Activated CD8-positive, alpha-beta memory T cell treated with anti-CD3 and anti-CD28 coated beads for 48 hours (primary cell): ENCODE results near the gene PRAMEF17.
A peak's percentile ranks its signal among the peaks of the same experiment; 100 is the strongest.
"Not testable (repeated sequence)": the region's sequence is repeated elsewhere in the genome, so short reads cannot be mapped to it uniquely, and the experiment has no call there.

Experiments used
- DNase-seq, 3 experiments: peaks; one replicate each; pipeline ENCODE4 v3.0.0-alpha.2; 2020; ENCODE audit warnings: low read depth in 2 of 3, low spot score in 2 of 3

PRAMEF17 gene

GRCh38 chr1:13389332-13389731 is at the start of gene PRAMEF17:
Gene PRAMEF17, plus strand, starts transcription at chr1:13389632. Its CDS starts 26 bp downstream, at chr1:13389658.
- not testable (repeated sequence) for DNase-seq

GRCh38 chr1:13342496-13342895 is 46.9 kb upstream of the PRAMEF17 start:
- DNase-seq = not testable (repeated sequence)

- not testable (repeated sequence) for DNase-seq
Observed at GRCh38 chr1:13347034-13347433, 42.4 kb upstream of the PRAMEF17 start, which contains the start of gene PRAMEF14. Gene PRAMEF14, minus strand, starts transcription at chr1:13347134. Its CDS starts 1,820 bp downstream, at chr1:13345314.

GRCh38 chr1:13353476-13353875 is 36.0 kb upstream of the PRAMEF17 start:
- not testable (repeated sequence) for DNase-seq

GRCh38 chr1:13354475-13354874 is 35.0 kb upstream of the PRAMEF17 start:
- DNase-seq = not testable (repeated sequence)

GRCh38 chr1:13356774-13357173 is 32.7 kb upstream of the PRAMEF17 start:
- DNase-seq = peak in 1 of 3 experiments; percentile 7

GRCh38 chr1:13362364-13362763 is 27.1 kb upstream of the PRAMEF17 start:
- not testable (repeated sequence) for DNase-seq

- DNase-seq = not testable (repeated sequence)
Observed at GRCh38 chr1:13364928-13365327, 24.5 kb upstream of the PRAMEF17 start.

GRCh38 chr1:13366536-13366935 is 22.9 kb upstream of the PRAMEF17 start:
- not testable (repeated sequence) for DNase-seq

- DNase-seq = peak in 2 of 3 experiments; percentile 3 to 14
Observed at GRCh38 chr1:13368544-13368943, 20.9 kb upstream of the PRAMEF17 start.

- DNase-seq = not testable (repeated sequence)
Observed at GRCh38 chr1:13378983-13379382, 10.4 kb upstream of the PRAMEF17 start.

- not testable (repeated sequence) for DNase-seq
Observed at GRCh38 chr1:13380380-13380779, 9.1 kb upstream of the PRAMEF17 start.

GRCh38 chr1:13393004-13393403 is 3.6 kb downstream of the PRAMEF17 start:
- DNase-seq = not testable (repeated sequence)

- DNase-seq = not testable (repeated sequence)
Observed at GRCh38 chr1:13394761-13395160, 5.3 kb downstream of the PRAMEF17 start.

- not testable (repeated sequence) for DNase-seq
Observed at GRCh38 chr1:13395311-13395710, 5.9 kb downstream of the PRAMEF17 start.

GRCh38 chr1:13407811-13408210 is 18.4 kb downstream of the PRAMEF17 start:
- no peak for DNase-seq

GRCh38 chr1:13410150-13410549 is 20.7 kb downstream of the PRAMEF17 start, which contains the start of gene PRAMEF20:
Gene PRAMEF20, plus strand, starts transcription at chr1:13410450. Its CDS starts 5,905 bp downstream, at chr1:13416355.
- DNase-seq = not testable (repeated sequence)

- no peak for DNase-seq
Observed at GRCh38 chr1:13430495-13430894, 41.1 kb downstream of the PRAMEF17 start.

- no peak for DNase-seq
Observed at GRCh38 chr1:13432251-13432650, 42.8 kb downstream of the PRAMEF17 start.

- DNase-seq = not testable (repeated sequence)
Observed at GRCh38 chr1:13433694-13434358, 44.4 kb downstream of the PRAMEF17 start.

GRCh38 chr1:13435458-13435857 is 46.0 kb downstream of the PRAMEF17 start:
- DNase-seq = no peak

GRCh38 chr1:13439104-13439783 is 49.8 kb downstream of the PRAMEF17 start:
- DNase-seq = not testable (repeated sequence)
